GM06990 (cell line): ENCODE data around the gene PBX2.
"Not testable (repeated sequence)": the region's sequence is repeated elsewhere in the genome, so short reads cannot be mapped to it uniquely, and the experiment has no call there.

Experiments
- DNase-seq: peaks from one replicate; pipeline ENCODE4 v3.0.0-alpha.2; 2011; ENCODE audit not compliant: insufficient read length; ENCODE audit errors: extremely low read depth
- H3K27me3 ChIP-seq: replicated peaks from 2 replicates; pipeline ENCODE4 v1.6.0; 2011; ENCODE audit warnings: low read length; ENCODE audit not compliant: control insufficient read depth, insufficient read depth
- H3K36me3 ChIP-seq: 2 replicates; pipeline ENCODE4 v1.5.1; 2011; ENCODE audit warnings: low read length; ENCODE audit not compliant: control insufficient read depth, insufficient read depth
- H3K4me3 ChIP-seq: replicated peaks from 2 replicates; pipeline ENCODE4 v1.5.1; 2011; ENCODE audit warnings: low read depth, mild to moderate bottlenecking, control low read depth, low read length
- CTCF ChIP-seq: IDR thresholded peaks from 2 replicates; pipeline ENCODE4 v1.5.1; 2011; ENCODE audit warnings: low read length, control low read depth, mild to moderate bottlenecking, inconsistent platforms; ENCODE audit not compliant: insufficient read depth, poor library complexity, severe bottlenecking

Gene PBX2

GRCh38 chr6:32190911-32191677 is 1.1 kb upstream of the PBX2 start:
- peak overlapping the region; percentile 92 for H3K4me3 ChIP-seq
- TF ChIP-seq CTCF = no peak
- DNase-seq = no peak
- no peaks in the 10 kb centered on the region for H3K27me3 ChIP-seq
- H3K36me3 ChIP-seq = peaks cover 12% of the 10 kb centered on the region

- Histone ChIP-seq H3K27me3 (no peaks in the 10 kb centered on the region), H3K36me3 (peaks cover 12% of the 10 kb centered on the region), H3K4me3 (peak overlapping the region; percentile 92)
- no peak for TF ChIP-seq CTCF
- no peak for DNase-seq
Observed at GRCh38 chr6:32189742-32190053, 304 bp downstream of the PBX2 start.

- no peak for DNase-seq
- no peak for TF ChIP-seq CTCF
- Histone ChIP-seq H3K4me3 (peak overlapping the region; percentile 92), H3K36me3 (peaks cover 12% of the 10 kb centered on the region), H3K27me3 (no peaks in the 10 kb centered on the region)
Observed at GRCh38 chr6:32189069-32189741, 797 bp downstream of the PBX2 start.

GRCh38 chr6:32188381-32189068 is 1.5 kb downstream of the PBX2 start:
- DNase-seq = no peak
- H3K27me3 ChIP-seq = no peaks in the 10 kb centered on the region
- H3K4me3 ChIP-seq = peak overlapping the region; percentile 92
- TF ChIP-seq CTCF = no peak
- H3K36me3 ChIP-seq = peaks cover 15% of the 10 kb centered on the region

GRCh38 chr6:32187725-32188380 is 2.1 kb downstream of the PBX2 start:
- DNase-seq, H3K4me3 ChIP-seq, H3K27me3 ChIP-seq: not testable (repeated sequence)
- H3K36me3 ChIP-seq = peaks cover 20% of the 10 kb centered on the region
